CD4-positive, alpha-beta T cell treated with Interleukin-10 for 1 hour (primary cell): ENCODE results near the gene CYP2A7.
"Not testable (repeated sequence)": the region's sequence is repeated elsewhere in the genome, so short reads cannot be mapped to it uniquely, and the experiment has no call there.

Experiments used
- DNase-seq: peaks from one replicate; pipeline ENCODE4 v3.0.0-alpha.2; 2020

CYP2A7 gene

DNA sequence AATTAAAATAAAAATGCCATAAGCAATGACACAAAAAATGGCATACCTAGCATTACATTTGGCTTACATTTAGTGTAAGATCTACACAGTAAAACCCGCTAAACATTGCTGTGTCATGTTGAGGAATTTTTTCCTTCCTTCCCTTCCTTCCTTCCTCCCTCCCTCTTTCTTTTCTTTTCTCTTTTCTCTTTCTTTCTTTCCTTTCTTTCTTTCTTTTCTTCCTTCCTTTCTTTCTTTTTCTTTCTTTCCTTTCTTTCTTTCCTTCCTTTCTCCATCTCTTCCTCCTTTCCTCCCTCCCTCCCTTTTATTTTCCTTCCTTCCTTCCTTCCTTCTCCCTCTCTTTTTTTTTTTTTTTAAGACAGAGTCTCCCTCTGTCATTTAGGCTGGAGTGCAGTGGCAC, 43.6 kb downstream of the CYP2A7 start:
- not testable (repeated sequence) for DNase-seq

DNA sequence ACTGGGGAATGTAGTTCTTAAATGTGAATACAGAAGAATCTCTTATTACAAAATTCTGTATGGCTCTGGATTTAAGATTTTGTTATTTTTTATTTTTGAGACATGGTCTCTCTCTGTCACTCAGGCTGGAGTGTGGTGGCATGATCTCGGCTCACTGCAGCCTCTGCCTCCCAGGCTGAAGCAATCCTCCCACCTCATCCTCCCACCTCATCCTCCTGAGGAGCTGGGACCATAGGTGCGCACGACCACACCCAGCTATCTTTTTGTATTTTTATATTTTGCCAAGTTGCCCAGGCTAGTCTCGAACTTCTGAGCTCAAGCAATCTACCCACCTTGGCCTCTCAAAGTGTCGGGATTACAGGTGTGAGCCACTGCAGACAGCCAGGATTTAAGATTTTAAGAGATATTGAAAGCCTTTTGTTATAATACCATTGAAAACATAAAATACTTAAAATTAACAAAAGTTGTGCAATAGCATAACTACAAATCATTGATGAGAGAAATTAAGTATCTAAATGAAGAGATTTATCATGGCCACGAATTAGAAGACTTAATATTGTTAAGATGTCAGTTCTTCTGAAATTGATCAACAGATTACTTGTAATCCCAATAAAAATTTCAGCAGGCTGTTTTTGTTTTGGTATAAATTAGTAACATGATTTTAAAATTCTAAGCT, 45.1 kb downstream of the CYP2A7 start:
- no peak for DNase-seq

DNA sequence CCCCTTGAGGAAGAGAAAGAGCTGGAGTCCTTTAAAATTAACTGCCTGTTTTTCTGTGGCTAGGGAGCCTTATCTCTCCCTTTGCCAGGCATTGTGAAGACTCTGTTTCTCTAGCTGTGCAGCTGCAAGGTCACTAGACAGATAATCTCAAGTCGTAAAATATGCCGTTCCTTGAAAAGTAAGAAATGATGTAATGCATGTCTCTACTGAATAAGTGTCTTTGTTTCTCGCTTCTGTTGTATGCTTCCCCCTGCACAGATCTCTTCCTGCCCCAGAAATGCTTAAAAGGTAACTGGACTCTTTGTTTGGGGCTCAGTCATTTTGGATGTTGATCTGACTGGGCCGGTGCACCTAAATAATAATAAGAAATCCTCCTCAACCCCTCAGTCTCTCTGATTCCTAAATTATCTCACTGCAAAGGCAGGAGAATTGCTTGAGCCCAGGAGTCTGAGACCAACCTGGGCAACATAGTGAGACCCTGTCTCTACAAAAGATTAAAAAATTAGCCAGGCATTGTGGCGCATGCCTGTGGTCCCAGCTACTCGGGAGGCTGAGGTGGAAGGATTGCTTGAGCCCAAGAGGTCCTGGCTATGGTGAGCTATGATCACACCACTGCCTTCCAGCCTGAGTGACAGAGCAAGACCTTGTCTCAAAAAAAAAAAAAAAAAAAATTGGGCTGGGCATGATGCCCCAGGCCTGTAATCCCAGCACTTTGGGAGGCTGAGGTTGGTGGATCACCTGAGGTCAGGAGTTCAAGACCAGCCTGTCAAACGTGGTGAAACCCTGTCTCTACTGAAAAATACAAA, 48.1 kb downstream of the CYP2A7 start:
- DNase-seq = not testable (repeated sequence)

DNA sequence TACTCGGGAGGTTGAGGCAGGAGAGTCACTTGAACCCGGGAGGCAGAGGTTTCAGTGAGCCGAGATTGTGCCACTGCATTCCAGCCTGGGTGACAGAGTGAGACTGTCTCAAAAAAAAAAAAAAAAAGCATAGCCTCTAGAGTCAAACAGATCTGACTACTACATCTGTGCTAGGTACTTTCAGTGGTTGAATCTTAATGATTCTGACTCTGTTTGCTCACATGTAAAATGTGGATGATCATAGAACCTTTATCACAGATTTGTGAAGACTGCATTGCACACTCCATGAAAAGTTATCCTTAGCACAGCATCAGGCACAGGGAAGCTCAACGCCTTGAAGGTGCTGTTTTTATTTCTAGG, 49.6 kb downstream of the CYP2A7 start:
- not testable (repeated sequence) for DNase-seq

DNA sequence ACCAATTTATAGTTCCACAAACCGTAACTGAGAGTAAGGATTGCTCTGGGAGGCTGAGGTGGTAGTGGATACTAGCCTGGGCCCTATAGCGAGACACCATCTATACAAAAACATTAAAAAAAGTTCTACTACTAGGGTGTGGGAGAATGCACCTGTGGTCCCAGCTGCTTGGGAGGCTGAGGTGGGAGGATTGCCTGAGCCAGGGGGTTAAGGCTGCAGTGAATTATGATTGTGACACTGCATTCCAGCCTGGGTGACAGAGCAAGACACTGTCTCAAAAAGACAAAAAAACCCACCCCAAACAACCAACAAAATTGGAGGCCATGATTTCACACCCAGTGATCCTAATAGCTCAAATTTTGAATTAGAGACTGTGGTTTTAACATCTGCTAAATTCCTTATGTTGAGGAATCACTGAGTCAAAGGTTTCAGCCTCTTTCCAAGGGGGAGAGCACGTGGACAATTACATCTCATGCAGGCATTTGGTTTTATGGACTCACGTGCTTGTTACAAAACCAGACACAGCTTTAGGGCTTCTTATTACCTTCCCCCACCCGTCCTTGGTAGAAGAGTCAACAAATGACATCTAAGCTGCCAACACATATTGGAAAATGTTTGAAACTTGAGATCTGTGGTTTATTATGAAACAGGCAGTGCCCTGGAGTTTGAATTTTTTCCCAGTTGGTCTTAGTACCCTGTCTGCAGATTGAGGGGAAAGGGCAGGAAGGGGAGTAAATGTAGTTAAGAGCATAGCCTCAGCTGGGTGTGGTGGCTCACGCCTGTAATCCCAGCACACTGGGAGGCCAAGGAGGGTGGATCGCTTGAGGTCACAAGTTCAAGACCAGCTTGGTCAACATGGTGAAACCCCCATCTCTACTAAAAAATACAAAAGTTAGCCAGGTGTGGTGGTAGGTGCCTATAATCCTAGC, 50.3 kb downstream of the CYP2A7 start:
- DNase-seq = no peak

DNA sequence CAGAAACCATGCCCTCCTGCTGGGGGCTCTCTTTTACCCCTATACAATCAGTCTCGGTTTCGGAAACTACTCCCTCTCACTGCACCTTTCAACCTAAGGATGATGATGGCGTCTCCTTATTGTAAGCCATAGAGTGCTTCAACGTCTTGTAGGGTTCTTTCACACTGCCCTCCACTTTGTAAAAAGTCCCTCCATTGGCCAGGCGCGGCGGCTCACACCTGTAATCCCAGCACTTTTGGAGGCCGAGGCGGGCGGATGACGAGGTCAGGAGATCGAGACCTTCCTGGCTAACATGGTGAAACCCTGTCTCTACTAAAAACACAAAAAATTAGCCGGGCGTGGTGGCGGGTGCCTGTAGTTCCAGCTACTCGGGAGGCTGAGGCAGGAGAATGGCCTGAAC, 51.3 kb downstream of the CYP2A7 start:
- not testable (repeated sequence) for DNase-seq

DNA sequence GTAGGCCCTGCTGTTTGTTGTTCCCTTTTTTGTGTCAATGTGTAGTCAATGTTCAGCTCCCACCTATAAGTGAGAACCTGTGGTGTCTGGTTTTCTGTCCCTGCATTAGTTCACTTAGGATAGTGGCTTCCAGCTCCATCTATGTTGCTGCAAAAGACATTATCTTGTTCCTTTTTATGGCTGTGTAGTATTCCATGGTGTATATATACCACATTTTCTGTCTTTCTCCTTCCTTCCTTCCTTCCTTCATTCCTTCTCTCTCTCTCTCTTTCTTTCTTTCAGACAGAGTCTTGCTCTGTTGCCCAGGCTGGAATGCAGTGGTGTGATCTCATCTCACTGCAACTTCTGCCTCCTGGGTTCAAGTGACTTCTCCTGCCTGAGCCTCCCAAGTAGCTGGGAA, 52.8 kb downstream of the CYP2A7 start:
- DNase-seq = no peak

DNA sequence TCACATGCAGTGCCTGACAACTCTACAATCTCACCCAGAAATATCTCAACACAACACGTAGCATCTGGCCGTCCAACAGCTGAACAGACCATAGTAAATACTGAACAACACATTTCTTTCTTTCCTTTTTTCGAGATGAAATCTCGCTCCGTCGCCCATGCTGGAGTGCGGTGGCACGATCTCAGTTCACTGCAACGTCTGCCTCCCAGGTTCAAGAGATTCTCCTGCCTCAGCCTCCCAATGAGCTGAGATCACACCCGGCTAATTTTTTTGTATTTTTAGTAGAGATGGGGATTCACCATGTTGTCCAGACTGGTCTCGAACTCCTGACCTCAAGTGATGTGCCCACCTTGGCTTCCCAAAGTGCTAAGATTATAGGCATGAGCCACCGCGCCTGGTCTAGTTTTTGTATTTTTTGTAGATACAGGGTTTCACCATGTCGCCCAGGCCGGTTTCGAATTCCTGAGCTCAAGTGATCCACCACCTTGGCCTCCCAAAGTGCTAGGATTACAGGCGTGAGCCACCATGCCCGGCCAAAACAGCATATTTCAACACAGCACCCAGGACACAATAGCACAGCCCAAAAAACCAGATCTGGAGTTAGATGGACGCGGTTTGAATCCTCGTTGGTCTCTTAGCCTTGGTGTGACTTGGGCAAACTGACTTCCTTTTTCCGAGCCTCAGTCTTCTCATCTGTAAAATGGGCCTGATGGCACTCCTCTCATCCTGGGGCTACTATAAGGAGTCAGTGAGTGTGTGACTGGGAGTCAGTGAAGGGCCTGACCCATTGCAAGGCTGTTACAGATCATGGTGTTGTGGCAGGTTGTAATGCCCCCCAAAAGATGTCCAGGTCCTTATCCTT, 54.4 kb downstream of the CYP2A7 start:
- DNase-seq = no peak

DNA sequence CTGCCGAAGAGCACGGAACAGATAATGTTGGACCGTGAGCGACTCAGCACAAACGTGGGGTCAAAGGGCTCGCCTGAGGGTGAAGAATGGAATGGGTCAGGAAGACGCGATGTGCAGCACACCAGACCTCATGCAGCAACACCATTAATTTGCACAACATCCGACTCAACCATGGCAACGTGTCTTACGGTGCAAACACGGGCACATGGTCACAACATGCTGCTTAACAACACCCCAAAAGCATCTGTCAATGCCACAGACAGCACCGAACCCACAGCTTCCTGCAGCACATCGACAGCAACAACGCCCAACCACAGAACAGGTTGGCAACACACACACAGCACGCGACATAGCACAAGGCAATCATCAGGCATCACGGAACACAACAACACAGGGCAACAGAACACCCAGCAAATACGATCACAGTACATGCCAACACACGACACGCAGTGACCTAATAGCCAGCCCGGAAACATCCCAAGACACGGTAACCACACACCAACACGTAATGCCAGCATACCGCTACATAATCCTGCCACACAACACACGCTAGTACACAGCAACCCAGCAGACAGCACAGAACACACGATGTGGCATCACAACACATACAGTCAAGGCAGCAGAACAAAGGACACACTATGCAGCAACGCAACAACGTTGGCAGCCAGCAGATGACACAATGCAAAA, 55.2 kb downstream of the CYP2A7 start:
- peak; percentile 87 for DNase-seq

DNA sequence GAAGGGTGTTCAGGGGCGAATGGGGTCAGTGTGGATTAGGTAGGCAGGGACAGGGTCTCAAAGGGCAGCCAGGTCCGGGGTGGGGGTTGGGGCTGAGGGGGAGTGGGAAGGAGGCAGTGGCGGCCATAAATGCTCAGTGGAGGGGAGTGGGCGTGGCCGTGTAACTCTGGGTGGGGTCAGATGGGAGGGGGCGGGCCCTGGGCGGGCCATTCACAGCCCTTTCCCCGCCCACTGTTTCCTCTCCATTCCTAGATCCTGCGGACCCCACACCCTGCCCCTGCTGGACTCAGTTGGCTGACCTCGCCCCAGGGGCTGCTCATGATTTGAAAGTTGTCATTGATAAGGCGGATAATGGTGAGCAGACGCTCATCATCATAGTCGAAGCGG, 55.7 kb downstream of the CYP2A7 start:
- not testable (repeated sequence) for DNase-seq

DNA sequence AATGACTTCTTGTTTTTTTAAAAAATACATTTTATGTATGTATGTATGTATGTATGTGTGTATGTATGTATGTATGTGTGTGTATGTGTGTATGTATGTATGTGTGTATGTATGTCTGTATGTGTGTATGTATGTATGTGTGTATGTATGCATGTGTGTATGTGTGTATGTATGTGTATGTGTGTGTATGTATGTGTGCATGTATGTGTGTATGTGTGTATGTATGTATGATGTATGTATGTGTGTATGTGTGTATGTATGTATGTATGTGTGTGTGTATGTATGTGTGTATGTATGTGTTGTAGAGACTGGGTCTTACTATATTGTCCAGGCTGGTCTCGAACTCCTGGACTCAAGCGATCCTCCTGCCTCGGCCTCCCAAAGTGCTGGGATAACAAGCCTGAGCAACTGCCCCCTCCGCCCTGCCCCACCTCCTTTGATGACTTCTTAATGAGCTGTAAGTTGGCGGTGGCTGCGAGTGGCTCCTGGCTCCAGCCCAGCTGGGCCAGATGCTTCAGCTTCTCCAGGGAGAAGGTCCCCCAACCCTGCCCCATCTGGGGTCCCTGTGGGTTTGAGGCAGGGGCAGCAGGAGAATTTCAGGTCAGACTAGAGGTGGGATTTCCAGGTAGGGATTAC, 56.5 kb downstream of the CYP2A7 start:
- not testable (repeated sequence) for DNase-seq
